ENCODE measurements around the gene CDK14.

The CDK14 gene

DNA sequence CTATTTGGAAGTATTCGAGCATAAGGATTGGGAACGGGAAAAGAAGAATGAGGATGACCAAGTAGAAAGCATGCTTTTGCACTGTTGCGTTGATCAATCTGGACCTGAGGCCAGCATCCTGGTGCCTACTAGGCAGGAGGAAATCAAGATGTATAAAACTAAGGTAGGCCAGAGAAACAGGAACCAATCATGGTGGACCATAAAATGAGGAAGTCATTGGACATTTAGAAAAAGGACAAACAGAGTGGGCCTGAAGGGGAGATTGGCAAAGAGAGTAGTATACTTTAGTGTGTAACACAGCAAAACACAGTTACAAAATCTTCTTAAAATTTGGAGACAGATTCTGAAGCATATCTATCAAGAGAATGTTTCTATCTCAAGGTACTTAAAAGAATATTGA lies 497.1 kb downstream of the CDK14 start:
- no peaks in the 10 kb centered on the region for H3K27me3 ChIP-seq (ENCODE audit: insufficient read depth, low read length)
- H3K79me2 ChIP-seq (ENCODE audit: control insufficient read depth, insufficient read depth, low read length, unreplicated experiment), result no peaks in the 10 kb centered on the region
- H3K27ac ChIP-seq (ENCODE audit: low read depth, low read length), result no peak overlapping the region
- H3K4me1 ChIP-seq (ENCODE audit: control insufficient read depth, insufficient read depth, low read length, unreplicated experiment), result peaks cover under 1% of the 10 kb centered on the region
- H3K4me3 ChIP-seq (ENCODE audit: low read depth, low read length), result no peak overlapping the region
- no peak overlapping the region for H2AFZ ChIP-seq (ENCODE audit: low read length, unreplicated experiment)
- no peaks in the 10 kb centered on the region for H3K36me3 ChIP-seq (ENCODE audit: insufficient read depth, low read length)

DNA sequence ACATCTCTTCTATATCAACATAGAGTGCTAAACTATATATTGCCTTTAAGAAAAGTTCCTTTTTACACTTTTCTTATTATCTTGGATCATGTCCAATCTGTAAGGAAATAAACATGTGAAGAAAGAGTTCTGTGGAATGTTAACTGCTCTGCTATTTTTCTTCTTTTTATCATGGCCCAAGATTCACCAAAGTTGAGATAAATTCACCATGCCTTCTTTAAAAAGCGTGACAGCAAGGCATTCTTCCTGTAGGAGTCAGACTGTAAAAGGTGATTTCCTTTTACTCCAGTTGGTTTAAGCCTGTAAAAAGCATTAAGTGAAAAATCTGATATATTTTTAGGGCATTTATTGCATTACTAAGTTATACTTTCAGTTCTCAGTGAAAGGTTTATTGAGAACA lies 502.4 kb downstream of the CDK14 start:
- Histone ChIP-seq H3K27me3 (ENCODE audit: insufficient read depth, low read length) (no peaks in the 10 kb centered on the region), H2AFZ (ENCODE audit: low read length, unreplicated experiment) (no peak overlapping the region), H3K4me1 (ENCODE audit: control insufficient read depth, insufficient read depth, low read length, unreplicated experiment) (peaks cover 6% of the 10 kb centered on the region), H3K79me2 (ENCODE audit: control insufficient read depth, insufficient read depth, low read length, unreplicated experiment) (no peaks in the 10 kb centered on the region), H3K36me3 (ENCODE audit: insufficient read depth, low read length) (no peaks in the 10 kb centered on the region), H3K4me3 (ENCODE audit: low read depth, low read length) (no peak overlapping the region), H3K27ac (ENCODE audit: low read depth, low read length) (no peak overlapping the region)

DNA sequence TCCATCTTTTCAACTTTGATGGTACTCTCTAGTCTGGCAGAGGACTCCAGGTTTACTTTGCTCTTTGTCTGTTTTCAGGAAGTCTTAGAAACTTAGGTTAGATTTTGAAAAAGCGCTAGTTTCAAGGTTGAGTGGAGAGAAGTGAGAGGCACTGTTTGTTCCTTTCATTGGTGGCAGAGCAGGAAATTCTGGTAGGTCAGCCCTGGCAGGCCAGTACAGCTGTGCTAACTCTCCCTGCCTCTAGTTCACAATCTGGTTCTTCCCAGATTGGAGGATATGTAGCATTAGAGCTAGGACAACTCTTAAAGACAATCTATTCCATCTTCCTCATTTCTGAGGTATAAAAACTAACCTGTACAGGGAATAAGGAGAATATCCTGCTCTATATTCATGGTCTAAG lies 507.2 kb downstream of the CDK14 start:
- no peaks in the 10 kb centered on the region for H3K79me2 ChIP-seq (ENCODE audit: control insufficient read depth, insufficient read depth, low read length, unreplicated experiment)
- H2AFZ ChIP-seq (ENCODE audit: low read length, unreplicated experiment), result no peak overlapping the region
- no peak overlapping the region for H3K4me3 ChIP-seq (ENCODE audit: low read depth, low read length)
- H3K27me3 ChIP-seq (ENCODE audit: insufficient read depth, low read length), result no peaks in the 10 kb centered on the region
- no peak overlapping the region for H3K27ac ChIP-seq (ENCODE audit: low read depth, low read length)
- H3K4me1 ChIP-seq (ENCODE audit: control insufficient read depth, insufficient read depth, low read length, unreplicated experiment), result peaks cover 4% of the 10 kb centered on the region
- no peaks in the 10 kb centered on the region for H3K36me3 ChIP-seq (ENCODE audit: insufficient read depth, low read length)

DNA sequence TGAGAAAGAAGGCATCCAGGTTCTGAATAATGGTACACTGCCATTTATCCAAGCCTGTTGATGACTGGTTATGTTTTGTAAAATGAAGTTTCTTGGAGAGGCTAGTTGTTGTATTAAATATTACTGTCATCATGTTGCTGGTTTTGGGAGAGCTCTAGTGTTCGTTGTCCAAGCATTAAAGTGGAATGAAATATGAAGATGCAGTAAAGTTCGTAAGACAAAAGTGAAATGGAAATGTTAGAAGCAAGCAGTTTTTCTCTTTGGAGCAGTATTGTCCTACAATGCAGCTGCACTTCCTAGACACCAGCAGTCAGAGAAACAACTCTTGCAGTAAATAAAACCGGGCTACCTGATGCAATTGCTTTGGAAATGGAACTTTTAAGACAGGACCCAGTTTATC lies 511.3 kb downstream of the CDK14 start:
- H2AFZ ChIP-seq (ENCODE audit: low read length, unreplicated experiment), result no peak overlapping the region
- no peaks in the 10 kb centered on the region for H3K27me3 ChIP-seq (ENCODE audit: insufficient read depth, low read length)
- no peaks in the 10 kb centered on the region for H3K79me2 ChIP-seq (ENCODE audit: control insufficient read depth, insufficient read depth, low read length, unreplicated experiment)
- no peaks in the 10 kb centered on the region for H3K36me3 ChIP-seq (ENCODE audit: insufficient read depth, low read length)
- H3K4me3 ChIP-seq (ENCODE audit: low read depth, low read length), result no peak overlapping the region
- no peaks in the 10 kb centered on the region for H3K4me1 ChIP-seq (ENCODE audit: control insufficient read depth, insufficient read depth, low read length, unreplicated experiment)
- H3K27ac ChIP-seq (ENCODE audit: low read depth, low read length), result no peak overlapping the region

DNA sequence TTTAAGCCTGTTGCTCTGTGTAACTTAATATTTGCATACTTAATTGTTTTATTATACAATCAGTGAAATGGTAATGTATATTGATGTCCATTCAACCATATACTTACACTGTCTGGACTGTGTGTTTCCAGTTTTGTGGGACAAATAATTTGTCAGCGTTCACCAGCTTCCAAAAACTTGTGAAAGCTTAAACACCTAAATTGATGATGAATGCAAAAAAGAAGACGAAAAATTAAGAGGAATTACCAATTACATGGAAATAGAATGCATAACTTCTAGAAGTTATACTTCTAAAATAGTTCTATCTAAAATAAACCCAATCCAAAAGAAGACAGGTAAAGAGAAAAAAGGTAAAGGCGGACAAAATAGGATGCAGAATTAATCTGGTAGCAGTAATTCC lies 513.1 kb downstream of the CDK14 start:
- Histone ChIP-seq H3K27ac (ENCODE audit: low read depth, low read length) (no peak overlapping the region), H3K4me1 (ENCODE audit: control insufficient read depth, insufficient read depth, low read length, unreplicated experiment) (no peaks in the 10 kb centered on the region), H3K4me3 (ENCODE audit: low read depth, low read length) (no peak overlapping the region), H3K36me3 (ENCODE audit: insufficient read depth, low read length) (no peaks in the 10 kb centered on the region), H3K79me2 (ENCODE audit: control insufficient read depth, insufficient read depth, low read length, unreplicated experiment) (no peaks in the 10 kb centered on the region), H2AFZ (ENCODE audit: low read length, unreplicated experiment) (no peak overlapping the region), H3K27me3 (ENCODE audit: insufficient read depth, low read length) (no peaks in the 10 kb centered on the region)

DNA sequence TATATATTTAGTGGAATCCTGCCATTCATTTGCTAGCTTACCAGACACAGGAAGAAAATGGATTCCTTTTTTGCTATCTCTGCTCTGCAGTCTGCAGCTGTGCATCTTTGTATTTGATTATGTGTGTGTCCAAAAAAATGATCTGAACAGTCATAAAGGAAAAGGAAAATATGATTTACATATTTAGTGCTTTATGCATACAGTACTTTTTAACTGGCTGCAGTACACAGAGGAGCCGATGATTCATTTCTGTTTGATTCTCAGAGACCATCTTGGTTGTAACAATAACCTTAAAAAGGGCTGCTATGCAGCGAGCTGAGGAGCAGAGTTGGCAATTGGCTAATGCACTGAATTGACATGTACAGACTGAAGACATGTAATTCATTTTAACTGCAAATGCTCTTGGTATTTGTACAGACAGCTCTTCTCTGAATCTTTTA lies 516.8 kb downstream of the CDK14 start:
- H2AFZ ChIP-seq (ENCODE audit: low read length, unreplicated experiment), result no peak overlapping the region
- no peak overlapping the region for H3K27ac ChIP-seq (ENCODE audit: low read depth, low read length)
- H3K4me3 ChIP-seq (ENCODE audit: low read depth, low read length), result no peak overlapping the region
- no peaks in the 10 kb centered on the region for H3K79me2 ChIP-seq (ENCODE audit: control insufficient read depth, insufficient read depth, low read length, unreplicated experiment)
- H3K27me3 ChIP-seq (ENCODE audit: insufficient read depth, low read length), result no peaks in the 10 kb centered on the region
- H3K36me3 ChIP-seq (ENCODE audit: insufficient read depth, low read length), result no peaks in the 10 kb centered on the region
- no peaks in the 10 kb centered on the region for H3K4me1 ChIP-seq (ENCODE audit: control insufficient read depth, insufficient read depth, low read length, unreplicated experiment)

DNA sequence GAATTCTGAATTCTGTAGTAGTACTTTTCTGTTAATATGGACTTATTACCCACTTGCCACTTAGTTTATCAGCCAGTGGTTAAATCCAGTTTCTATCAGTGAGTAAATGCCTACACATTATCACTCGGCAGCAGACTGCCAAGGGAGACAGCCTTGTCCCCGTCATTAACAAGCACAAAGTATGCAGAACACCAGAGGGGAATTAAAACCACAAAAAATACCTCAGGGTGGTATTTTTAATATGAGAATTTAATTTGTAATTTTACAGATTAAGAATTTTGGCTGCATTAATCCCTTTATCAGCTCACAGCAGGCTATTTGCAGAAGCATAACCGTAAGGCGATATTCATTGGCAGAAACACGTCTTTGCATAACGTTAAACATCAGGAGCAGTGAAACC lies 518.1 kb downstream of the CDK14 start:
- Histone ChIP-seq H3K4me1 (ENCODE audit: control insufficient read depth, insufficient read depth, low read length, unreplicated experiment) (no peaks in the 10 kb centered on the region), H3K79me2 (ENCODE audit: control insufficient read depth, insufficient read depth, low read length, unreplicated experiment) (no peaks in the 10 kb centered on the region), H3K36me3 (ENCODE audit: insufficient read depth, low read length) (peaks cover 3% of the 10 kb centered on the region; the same call in 1 of the 2 replicates), H3K4me3 (ENCODE audit: low read depth, low read length) (no peak overlapping the region), H3K27me3 (ENCODE audit: insufficient read depth, low read length) (no peaks in the 10 kb centered on the region), H3K27ac (ENCODE audit: low read depth, low read length) (no peak overlapping the region), H2AFZ (ENCODE audit: low read length, unreplicated experiment) (no peak overlapping the region)

DNA sequence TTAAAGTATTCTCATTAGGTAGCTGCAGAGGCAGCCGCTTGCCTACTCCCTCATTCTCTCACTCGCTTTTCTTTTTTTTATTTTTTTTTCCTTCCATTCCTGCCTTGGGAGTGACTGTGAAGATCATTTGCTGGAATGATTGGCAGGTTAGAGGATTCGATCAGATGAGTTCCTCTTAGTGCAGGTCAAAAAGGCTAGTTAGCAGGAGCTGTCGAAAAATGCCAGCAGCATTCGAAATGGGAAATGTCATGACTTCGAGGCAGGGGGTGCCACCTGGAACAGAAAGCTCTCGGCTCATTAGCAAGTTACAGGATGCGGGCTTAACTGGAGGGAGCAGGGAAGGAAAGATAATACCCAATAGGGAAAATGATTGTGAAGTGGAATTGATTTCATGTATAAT lies 530.6 kb downstream of the CDK14 start:
- H3K27ac ChIP-seq (ENCODE audit: low read depth, low read length), result no peak overlapping the region
- H3K79me2 ChIP-seq (ENCODE audit: control insufficient read depth, insufficient read depth, low read length, unreplicated experiment), result no peaks in the 10 kb centered on the region
- H3K36me3 ChIP-seq (ENCODE audit: insufficient read depth, low read length), result peaks cover 10% of the 10 kb centered on the region; the same call in 1 of the 2 replicates
- no peaks in the 10 kb centered on the region for H3K27me3 ChIP-seq (ENCODE audit: insufficient read depth, low read length)
- H3K4me3 ChIP-seq (ENCODE audit: low read depth, low read length), result no peak overlapping the region
- peaks cover 13% of the 10 kb centered on the region for H3K4me1 ChIP-seq (ENCODE audit: control insufficient read depth, insufficient read depth, low read length, unreplicated experiment)
- H2AFZ ChIP-seq (ENCODE audit: low read length, unreplicated experiment), result no peak overlapping the region

DNA sequence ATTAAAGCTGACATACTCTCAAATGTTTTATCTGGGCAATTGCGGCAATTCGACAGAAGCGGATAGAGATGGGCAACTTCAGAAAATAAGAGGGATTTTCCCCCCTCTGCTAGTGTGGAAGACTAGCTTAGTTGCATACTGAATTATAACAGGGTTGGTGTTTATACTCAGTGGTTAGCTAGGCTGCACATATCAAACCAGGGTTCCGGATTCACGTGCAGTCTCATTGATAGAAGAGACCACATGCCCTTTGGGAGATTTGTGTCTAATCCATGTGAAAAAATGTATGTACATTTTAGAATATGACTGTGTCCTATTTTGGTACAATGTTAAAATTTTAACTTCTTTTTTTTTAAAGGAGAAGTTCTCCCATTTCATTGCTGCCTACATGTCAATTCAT lies 531.2 kb downstream of the CDK14 start:
- Histone ChIP-seq H2AFZ (ENCODE audit: low read length, unreplicated experiment) (no peak overlapping the region), H3K27ac (ENCODE audit: low read depth, low read length) (no peak overlapping the region), H3K36me3 (ENCODE audit: insufficient read depth, low read length) (0 out of 2 replicates have a peak, but pooled peaks cover 6% of the 10 kb centered on the region), H3K79me2 (ENCODE audit: control insufficient read depth, insufficient read depth, low read length, unreplicated experiment) (no peaks in the 10 kb centered on the region), H3K27me3 (ENCODE audit: insufficient read depth, low read length) (no peaks in the 10 kb centered on the region), H3K4me1 (ENCODE audit: control insufficient read depth, insufficient read depth, low read length, unreplicated experiment) (peaks cover 13% of the 10 kb centered on the region), H3K4me3 (ENCODE audit: low read depth, low read length) (no peak overlapping the region)

DNA sequence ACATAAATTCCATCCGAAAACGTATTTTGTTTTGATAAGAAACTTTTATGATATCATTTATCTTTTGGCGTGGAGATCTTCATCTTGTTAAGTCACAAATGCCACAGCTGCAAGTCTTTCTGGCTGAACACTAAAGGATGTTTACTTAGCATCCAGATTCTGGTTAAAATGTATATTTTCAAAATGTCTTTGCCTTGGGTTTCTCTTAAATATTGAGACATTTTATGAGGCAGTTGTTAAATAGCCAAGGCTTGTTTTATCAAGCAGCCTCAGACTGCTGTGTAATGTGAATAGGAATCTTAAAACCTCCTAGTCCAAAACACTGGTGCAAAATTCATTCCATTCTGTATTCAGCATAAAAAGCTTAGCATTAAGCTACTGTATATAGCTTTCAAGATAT lies 531.8 kb downstream of the CDK14 start:
- no peak overlapping the region for H2AFZ ChIP-seq (ENCODE audit: low read length, unreplicated experiment)
- no peak overlapping the region for H3K27ac ChIP-seq (ENCODE audit: low read depth, low read length)
- H3K36me3 ChIP-seq (ENCODE audit: insufficient read depth, low read length), result 0 out of 2 replicates have a peak, but pooled peaks cover 4% of the 10 kb centered on the region
- H3K27me3 ChIP-seq (ENCODE audit: insufficient read depth, low read length), result no peaks in the 10 kb centered on the region
- H3K79me2 ChIP-seq (ENCODE audit: control insufficient read depth, insufficient read depth, low read length, unreplicated experiment), result no peaks in the 10 kb centered on the region
- H3K4me3 ChIP-seq (ENCODE audit: low read depth, low read length), result no peak overlapping the region
- peaks cover 13% of the 10 kb centered on the region for H3K4me1 ChIP-seq (ENCODE audit: control insufficient read depth, insufficient read depth, low read length, unreplicated experiment)

DNA sequence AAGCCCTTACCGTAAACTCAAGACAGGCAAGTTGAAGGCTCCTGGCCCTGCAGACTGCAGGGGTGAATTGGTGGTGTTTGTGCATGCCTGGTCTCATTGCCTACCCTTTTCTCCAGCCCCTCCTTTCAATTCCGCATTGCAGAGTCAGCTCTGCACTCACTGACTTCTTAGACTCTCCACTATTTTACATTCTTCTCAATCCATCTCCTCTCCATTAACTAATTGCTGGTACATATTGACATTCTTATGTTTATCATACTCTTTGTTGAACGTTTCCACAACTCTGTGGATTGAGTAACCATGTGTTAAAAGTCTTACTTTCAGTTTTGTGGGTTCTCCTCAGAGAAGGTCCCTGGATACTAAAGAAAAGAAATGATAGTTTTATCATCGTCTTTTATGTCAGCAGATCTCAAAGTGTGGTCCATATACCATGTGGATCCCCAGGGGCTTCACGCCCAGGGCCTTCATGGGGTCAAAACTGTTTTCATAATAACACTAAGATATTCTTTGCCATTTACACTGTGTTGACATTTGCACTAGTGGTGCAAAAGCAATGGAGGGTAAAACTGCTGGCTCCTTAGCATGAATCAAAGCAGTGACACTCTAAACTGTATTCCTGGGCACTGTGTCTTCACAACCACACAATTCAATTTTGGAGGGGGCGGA lies 532.7 kb downstream of the CDK14 start:
- H2AFZ ChIP-seq (ENCODE audit: low read length, unreplicated experiment), result peak overlapping the region; percentile 47
- no peaks in the 10 kb centered on the region for H3K79me2 ChIP-seq (ENCODE audit: control insufficient read depth, insufficient read depth, low read length, unreplicated experiment)
- 0 out of 2 replicates have a peak, but pooled peaks cover 4% of the 10 kb centered on the region for H3K36me3 ChIP-seq (ENCODE audit: insufficient read depth, low read length)
- peak overlapping the region; percentile 72 for H3K4me3 ChIP-seq (ENCODE audit: low read depth, low read length)
- H3K27me3 ChIP-seq (ENCODE audit: insufficient read depth, low read length), result no peaks in the 10 kb centered on the region
- peaks cover 13% of the 10 kb centered on the region for H3K4me1 ChIP-seq (ENCODE audit: control insufficient read depth, insufficient read depth, low read length, unreplicated experiment)
- peak overlapping the region; percentile 5; the same call in 1 of the 2 replicates for H3K27ac ChIP-seq (ENCODE audit: low read depth, low read length)

Data from ACC112 (cell line).